Measurements from ENCODE around the gene PROK1. TPM values are rescaled to one million over a fixed set of nuclear protein-coding genes. Genes with fewer than 3 reads are reported as not detected.

The PROK1 gene
- total RNA-seq, 2 donors from 2014 or later, result 0.20 TPM; not detected in 1

DNA sequence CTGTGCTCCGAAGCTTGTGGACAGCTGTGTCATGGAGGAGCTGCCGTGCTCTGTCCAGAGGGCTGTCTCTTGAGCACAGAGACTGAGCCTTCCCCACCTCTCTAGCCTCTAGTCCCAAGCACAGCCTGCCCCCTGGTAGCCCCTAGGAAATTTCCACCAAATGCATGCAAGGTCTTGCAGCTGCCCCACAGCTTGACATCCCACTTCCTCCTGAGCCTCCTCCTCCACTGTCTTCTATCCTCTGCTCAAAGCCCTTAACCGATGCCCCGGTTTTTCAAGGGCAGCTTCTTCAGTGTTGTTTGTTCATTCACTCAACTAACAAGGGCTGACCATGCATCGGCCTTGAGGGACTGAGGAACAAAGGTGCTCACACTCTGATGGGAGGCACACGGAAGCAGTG is 20.6 kb upstream of the PROK1 start:
- H3K36me3 ChIP-seq (ENCODE audit: control insufficient read depth, insufficient read depth, low read length), result no peaks in the 10 kb centered on the region
- no peaks in the 10 kb centered on the region for H3K9me3 ChIP-seq (ENCODE audit: control insufficient read depth, low read length)
- Mint-ChIP-seq H3K9me3 (no peaks in the 10 kb centered on the region), H3K4me3 (no peak overlapping the region), H3K4me1 (peaks cover 23% of the 10 kb centered on the region), H3K27me3 (ENCODE audit: insufficient read depth) (no peaks in the 10 kb centered on the region), H3K36me3 (ENCODE audit: low read depth) (no peaks in the 10 kb centered on the region), H3K27ac (peak overlapping the region; percentile 1)
- H3K4me3 ChIP-seq (ENCODE audit: low read length), result no peak overlapping the region
- no peak for DNase-seq
- no peak overlapping the region for H3K9ac ChIP-seq (ENCODE audit: extremely low read depth, low read length, poor library complexity, severe bottlenecking)
- TF ChIP-seq, protein P1, sequence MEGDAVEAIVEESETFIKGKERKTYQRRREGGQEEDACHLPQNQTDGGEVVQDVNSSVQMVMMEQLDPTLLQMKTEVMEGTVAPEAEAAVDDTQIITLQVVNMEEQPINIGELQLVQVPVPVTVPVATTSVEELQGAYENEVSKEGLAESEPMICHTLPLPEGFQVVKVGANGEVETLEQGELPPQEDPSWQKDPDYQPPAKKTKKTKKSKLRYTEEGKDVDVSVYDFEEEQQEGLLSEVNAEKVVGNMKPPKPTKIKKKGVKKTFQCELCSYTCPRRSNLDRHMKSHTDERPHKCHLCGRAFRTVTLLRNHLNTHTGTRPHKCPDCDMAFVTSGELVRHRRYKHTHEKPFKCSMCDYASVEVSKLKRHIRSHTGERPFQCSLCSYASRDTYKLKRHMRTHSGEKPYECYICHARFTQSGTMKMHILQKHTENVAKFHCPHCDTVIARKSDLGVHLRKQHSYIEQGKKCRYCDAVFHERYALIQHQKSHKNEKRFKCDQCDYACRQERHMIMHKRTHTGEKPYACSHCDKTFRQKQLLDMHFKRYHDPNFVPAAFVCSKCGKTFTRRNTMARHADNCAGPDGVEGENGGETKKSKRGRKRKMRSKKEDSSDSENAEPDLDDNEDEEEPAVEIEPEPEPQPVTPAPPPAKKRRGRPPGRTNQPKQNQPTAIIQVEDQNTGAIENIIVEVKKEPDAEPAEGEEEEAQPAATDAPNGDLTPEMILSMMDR (conservative IDR thresholded peaks at IDR 0.05), result no peak
- H3K27me3 ChIP-seq (ENCODE audit: control insufficient read depth, insufficient read depth, low read length, poor library complexity, severe bottlenecking), result no peaks in the 10 kb centered on the region
- 88 to 96% methylated on average over 4 to 6 of the region's 6 CpGs for WGBS, 2 experiments (ENCODE audit: insufficient coverage in 1 of 2, insufficient read length in 1 of 2)
- H3K4me1 ChIP-seq (ENCODE audit: control insufficient read depth, insufficient read depth, low read length), result peaks cover 4% of the 10 kb centered on the region
- no peak overlapping the region for H3K27ac ChIP-seq (ENCODE audit: low read depth, low read length)

DNA sequence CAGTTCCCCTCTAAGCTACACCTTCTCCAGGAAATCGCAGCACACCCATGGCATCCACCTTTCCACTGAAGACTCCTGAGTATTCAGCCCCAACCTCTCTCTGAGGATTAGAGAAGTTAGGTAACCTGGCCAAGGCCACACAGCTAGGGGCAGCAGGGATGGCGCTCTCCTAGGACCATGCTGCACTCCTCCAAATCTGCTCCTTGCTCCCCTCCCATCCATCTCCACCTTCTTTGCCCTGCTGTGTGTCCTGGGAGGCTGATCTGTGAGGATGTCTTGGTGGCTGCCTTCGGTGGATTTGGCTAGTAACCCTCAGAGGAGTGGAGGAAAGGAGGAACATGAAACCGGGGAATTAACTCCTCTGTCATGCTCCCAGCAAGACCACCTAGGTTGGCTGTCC is 20.0 kb upstream of the PROK1 start:
- TF ChIP-seq, protein P1 (conservative IDR thresholded peaks at IDR 0.05), result no peak
- H3K27ac Mint-ChIP-seq, result no peak overlapping the region
- H3K9me3 Mint-ChIP-seq, result no peaks in the 10 kb centered on the region
- no peak overlapping the region for H3K27ac ChIP-seq (ENCODE audit: low read depth, low read length)
- H3K4me3 Mint-ChIP-seq, result no peak overlapping the region
- H3K27me3 ChIP-seq (ENCODE audit: control insufficient read depth, insufficient read depth, low read length, poor library complexity, severe bottlenecking), result no peaks in the 10 kb centered on the region
- no peaks in the 10 kb centered on the region for H3K36me3 Mint-ChIP-seq (ENCODE audit: low read depth)
- H3K36me3 ChIP-seq (ENCODE audit: control insufficient read depth, insufficient read depth, low read length), result no peaks in the 10 kb centered on the region
- H3K4me1 Mint-ChIP-seq, result peaks cover 23% of the 10 kb centered on the region
- H3K4me3 ChIP-seq (ENCODE audit: low read length), result no peak overlapping the region
- DNase-seq, result no peak
- no peaks in the 10 kb centered on the region for H3K27me3 Mint-ChIP-seq (ENCODE audit: insufficient read depth)
- peaks cover 4% of the 10 kb centered on the region for H3K4me1 ChIP-seq (ENCODE audit: control insufficient read depth, insufficient read depth, low read length)
- 95% methylated on average over 4 of the region's 4 CpGs; no CpG with 5 or more reads in 1 of the 2 experiments for WGBS, 2 experiments (ENCODE audit: insufficient coverage in 1 of 2, insufficient read length in 1 of 2)
- H3K9ac ChIP-seq (ENCODE audit: extremely low read depth, low read length, poor library complexity, severe bottlenecking), result no peak overlapping the region
- no peaks in the 10 kb centered on the region for H3K9me3 ChIP-seq (ENCODE audit: control insufficient read depth, low read length)

DNA sequence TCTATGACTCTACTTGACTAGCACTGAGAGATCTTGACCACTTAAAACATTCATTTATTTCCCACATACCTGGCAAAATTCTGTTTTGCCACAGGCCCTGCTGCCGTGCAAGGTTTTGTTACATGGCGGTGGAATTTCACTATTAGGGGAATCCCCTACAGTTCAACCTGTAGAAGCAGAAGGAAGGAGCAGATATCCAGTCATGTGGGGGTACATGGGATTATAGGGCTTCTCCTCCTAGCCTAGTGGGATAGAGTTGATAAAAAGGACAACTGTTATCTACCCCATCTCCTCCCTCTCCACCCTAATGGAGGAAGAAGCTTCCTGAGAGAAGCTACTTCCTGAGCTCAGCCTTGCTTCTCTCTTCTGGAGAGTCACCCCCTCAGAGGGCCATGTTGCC is 17.7 kb upstream of the PROK1 start:
- TF ChIP-seq, protein P1 (conservative IDR thresholded peaks at IDR 0.05), result no peak
- Histone ChIP-seq H3K27me3 (ENCODE audit: control insufficient read depth, insufficient read depth, low read length, poor library complexity, severe bottlenecking) (no peaks in the 10 kb centered on the region), H3K4me3 (ENCODE audit: low read length) (no peak overlapping the region), H3K27ac (ENCODE audit: low read depth, low read length) (no peak overlapping the region), H3K9ac (ENCODE audit: extremely low read depth, low read length, poor library complexity, severe bottlenecking) (no peak overlapping the region), H3K9me3 (ENCODE audit: control insufficient read depth, low read length) (no peaks in the 10 kb centered on the region), H3K4me1 (ENCODE audit: control insufficient read depth, insufficient read depth, low read length) (peaks cover 4% of the 10 kb centered on the region), H3K36me3 (ENCODE audit: control insufficient read depth, insufficient read depth, low read length) (no peaks in the 10 kb centered on the region)
- H3K36me3 Mint-ChIP-seq (ENCODE audit: low read depth), result no peaks in the 10 kb centered on the region
- WGBS, 2 experiments (ENCODE audit: insufficient coverage in 1 of 2, insufficient read length in 1 of 2), result 93% methylated on average over 2 of the region's 2 CpGs; no CpG with 5 or more reads in 1 of the 2 experiments
- H3K27me3 Mint-ChIP-seq (ENCODE audit: insufficient read depth), result no peaks in the 10 kb centered on the region
- H3K4me3 Mint-ChIP-seq, result no peak overlapping the region
- no peak for DNase-seq
- H3K9me3 Mint-ChIP-seq, result no peaks in the 10 kb centered on the region
- H3K4me1 Mint-ChIP-seq, result peaks cover 34% of the 10 kb centered on the region
- H3K27ac Mint-ChIP-seq, result no peak overlapping the region
